Neural progenitor cell (in vitro differentiated cells): ENCODE measurements around the gene STIM1.

ENCODE experiments used
- CTCF ChIP-seq: fragments of 200-600 bp; sonication (generic); IDR thresholded peaks from 2 replicates; pipeline ENCODE4 v1.5.1; 2017; ENCODE audit warnings: antibody characterized with exemption, mild to moderate bottlenecking
- EZH2 ChIP-seq: fragments of 200-600 bp; sonication (generic); IDR thresholded peaks from 2 replicates; pipeline ENCODE4 v1.6.1; 2017; ENCODE audit warnings: antibody characterized with exemption, mild to moderate bottlenecking, moderate library complexity
- EZH2phosphoT487 ChIP-seq: fragments of 200-600 bp; sonication (generic); IDR thresholded peaks from 2 replicates; pipeline ENCODE4 v1.6.1; 2017; ENCODE audit warnings: antibody characterized with exemption

- TF ChIP-seq CTCF (no peak), EZH2phosphoT487 (no peak), EZH2 (no peak)
Observed at GRCh38 chr11:3825473-3826154, 29.9 kb upstream of the STIM1 start.
